GM12891 (cell line): ENCODE results near the gene CCNT2.
A peak's percentile ranks its signal among the peaks of the same experiment; 100 is the strongest.
"Not testable (repeated sequence)": the region's sequence is repeated elsewhere in the genome, so short reads cannot be mapped to it uniquely, and the experiment has no call there.

Source experiments
- DNase-seq: peaks from one replicate; pipeline ENCODE4 v3.0.0; 2011; ENCODE audit warnings: low spot score; ENCODE audit not compliant: insufficient read length
- FAIRE-seq: peaks from 2 replicates; lab custom pipeline; 2011; peaks lifted over from hg19 to GRCh38; lab: Jason Lieb, UNC
- PAX5 ChIP-seq: IDR thresholded peaks from 2 replicates; pipeline ENCODE4 v1.6.1; 2011; ENCODE audit warnings: low read length, moderate library complexity, mild to moderate bottlenecking; ENCODE audit not compliant: insufficient read depth, severe bottlenecking
- POLR2A ChIP-seq: IDR thresholded peaks from 2 replicates; pipeline ENCODE4 v1.6.1; 2011; ENCODE audit warnings: low read depth, low read length, control low read depth
- POLR2AphosphoS5 ChIP-seq: IDR thresholded peaks from 2 replicates; pipeline ENCODE4 v1.6.1; 2011; ENCODE audit warnings: low read depth, low read length, control low read depth
- POU2F2 ChIP-seq: IDR thresholded peaks from 2 replicates; pipeline ENCODE4 v1.6.1; 2011; ENCODE audit warnings: low read depth, mild to moderate bottlenecking, control low read depth, low read length, moderate library complexity
- SPI1 ChIP-seq: IDR thresholded peaks from 2 replicates; pipeline ENCODE4 v1.6.1; 2011; ENCODE audit warnings: low read depth, low read length, control low read depth
- TAF1 ChIP-seq: IDR thresholded peaks from 2 replicates; pipeline ENCODE4 v1.6.1; 2011; ENCODE audit warnings: low read depth, low read length, control low read depth

The CCNT2 gene

DNA sequence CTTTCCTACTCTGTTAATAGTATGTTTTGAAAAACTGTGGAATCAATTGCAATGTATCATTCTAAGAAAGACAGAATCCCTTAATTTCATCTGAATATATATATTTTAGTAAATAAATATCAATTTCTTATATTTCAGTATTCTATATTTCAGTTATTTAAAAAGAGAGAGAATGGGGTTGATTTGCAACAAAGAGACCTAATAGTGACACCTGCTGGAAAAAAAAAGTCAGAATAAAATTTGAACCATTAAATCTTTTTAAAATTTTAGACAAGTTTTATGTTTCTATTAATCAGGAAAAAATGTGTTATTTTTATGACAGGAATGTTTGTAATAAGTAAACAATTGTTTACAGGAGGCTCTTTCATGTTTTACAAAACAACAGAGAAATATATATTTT lies 20.7 kb upstream of the CCNT2 start:
- DNase-seq, result no peak
- TF ChIP-seq POLR2A, result no peak
- no peak for TF ChIP-seq SPI1
- no peak for TF ChIP-seq POLR2AphosphoS5
- no peak for TF ChIP-seq POU2F2
- no peak for TF ChIP-seq PAX5
- no peak for TF ChIP-seq TAF1
- no peak for FAIRE-seq

DNA sequence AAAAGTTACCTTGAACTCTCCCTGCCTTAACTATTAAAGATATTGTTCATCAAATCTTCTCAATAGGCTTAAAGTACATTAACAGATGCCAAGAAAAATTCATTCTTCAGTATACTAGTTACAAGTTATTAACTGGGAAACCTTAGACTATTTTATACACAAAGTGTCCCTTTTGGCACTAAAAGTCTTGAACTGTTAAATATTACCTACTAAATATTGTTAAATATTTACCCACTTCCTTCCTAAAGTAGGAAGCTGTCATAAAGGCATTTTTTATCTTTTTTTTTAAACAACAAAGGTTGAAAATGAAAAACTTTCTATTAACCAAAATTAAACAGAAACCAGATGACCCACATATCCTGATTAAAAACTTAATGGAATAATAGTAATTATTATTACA lies 19.4 kb upstream of the CCNT2 start:
- TF ChIP-seq POLR2AphosphoS5, result no peak
- TF ChIP-seq PAX5, result no peak
- no peak for TF ChIP-seq SPI1
- DNase-seq (no peak), FAIRE-seq (no peak)

DNA sequence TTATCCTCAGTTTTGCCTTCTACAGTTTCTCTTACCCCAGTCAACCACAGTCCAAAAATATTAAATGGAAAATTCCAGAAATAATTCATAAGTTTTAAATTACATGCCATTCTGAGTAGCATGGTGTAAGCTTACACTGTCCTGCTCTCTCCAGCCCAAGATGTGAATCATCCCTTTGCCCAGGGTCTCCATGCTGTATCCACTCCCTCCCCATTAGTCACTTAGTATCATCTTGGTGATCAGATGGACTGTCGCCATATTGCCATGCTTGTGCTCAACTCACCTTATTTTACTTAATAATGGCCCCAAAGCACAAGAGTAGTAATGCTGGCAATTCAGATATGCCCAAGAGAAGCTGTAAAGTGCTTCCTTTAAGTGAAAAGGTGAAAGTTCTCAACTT lies 18.5 kb upstream of the CCNT2 start:
- TF ChIP-seq SPI1 (no peak), TAF1 (no peak), POLR2AphosphoS5 (no peak), POU2F2 (no peak), POLR2A (no peak), PAX5 (no peak)
- DNase-seq (no peak), FAIRE-seq (no peak)

DNA sequence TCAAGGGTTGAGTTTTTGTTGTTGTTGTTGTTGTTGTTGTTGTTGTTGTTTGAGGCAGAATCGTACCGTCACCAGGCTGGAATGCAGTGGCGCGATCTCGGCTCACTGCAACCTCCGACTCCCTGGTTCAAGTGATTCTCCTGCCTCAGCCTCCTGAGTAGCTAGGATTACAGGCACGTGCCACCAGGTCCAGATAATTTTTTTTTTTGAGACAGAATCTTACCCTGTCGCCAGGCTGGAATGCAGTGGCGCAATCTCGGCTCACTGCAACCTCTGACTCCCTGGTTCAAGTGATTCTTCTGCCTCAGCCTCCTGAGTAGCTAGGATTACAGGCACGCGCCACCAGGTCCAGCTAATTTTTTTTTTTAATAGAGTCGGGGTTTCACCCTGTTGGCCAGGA lies 14.9 kb upstream of the CCNT2 start:
- not testable (repeated sequence) for FAIRE-seq, DNase-seq

DNA sequence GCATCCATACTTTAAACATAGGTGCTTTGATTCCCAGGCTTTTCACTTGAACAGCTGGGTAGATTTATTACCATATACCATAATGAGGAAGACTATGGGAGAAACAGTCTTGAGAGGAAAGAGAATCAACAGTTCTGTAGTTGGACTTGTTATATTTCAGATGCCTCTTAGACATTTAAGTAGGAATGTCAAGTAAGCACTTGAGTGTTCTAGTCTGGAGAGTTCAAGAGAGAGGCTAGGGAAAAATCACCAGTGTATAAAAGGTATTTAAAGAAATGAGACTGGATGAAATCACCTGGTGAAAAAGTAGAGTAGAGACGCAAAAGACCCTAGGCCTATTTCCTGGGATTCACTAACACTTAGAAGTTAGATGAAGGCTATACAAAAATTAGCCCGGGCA lies 13.5 kb upstream of the CCNT2 start:
- no peak for TF ChIP-seq POLR2A
- no peak for TF ChIP-seq POLR2AphosphoS5
- no peak for TF ChIP-seq SPI1
- TF ChIP-seq TAF1, result no peak
- TF ChIP-seq PAX5, result no peak
- TF ChIP-seq POU2F2, result no peak
- DNase-seq (no peak), FAIRE-seq (no peak)

DNA sequence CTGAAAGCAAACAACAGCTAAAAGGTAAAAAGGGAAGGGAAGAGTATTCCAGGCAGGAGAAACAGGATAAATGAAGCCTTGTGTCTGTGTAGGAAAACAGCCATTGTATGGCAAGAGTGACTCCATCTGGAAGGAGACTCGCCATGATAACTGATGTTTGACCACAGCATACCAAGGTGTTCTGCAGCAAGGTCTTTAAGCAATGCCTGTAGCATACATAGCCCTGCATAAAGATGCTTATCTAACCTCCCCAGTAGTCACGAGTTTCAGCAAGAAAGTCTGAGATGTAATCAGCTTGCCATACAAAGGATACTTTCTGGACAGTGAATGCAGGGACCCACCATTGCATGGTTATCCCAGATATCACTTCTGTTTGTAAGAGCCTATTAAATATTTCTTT lies 11.9 kb upstream of the CCNT2 start:
- FAIRE-seq (no peak), DNase-seq (no peak)
- TF ChIP-seq PAX5 (no peak), POLR2AphosphoS5 (no peak), TAF1 (no peak)

DNA sequence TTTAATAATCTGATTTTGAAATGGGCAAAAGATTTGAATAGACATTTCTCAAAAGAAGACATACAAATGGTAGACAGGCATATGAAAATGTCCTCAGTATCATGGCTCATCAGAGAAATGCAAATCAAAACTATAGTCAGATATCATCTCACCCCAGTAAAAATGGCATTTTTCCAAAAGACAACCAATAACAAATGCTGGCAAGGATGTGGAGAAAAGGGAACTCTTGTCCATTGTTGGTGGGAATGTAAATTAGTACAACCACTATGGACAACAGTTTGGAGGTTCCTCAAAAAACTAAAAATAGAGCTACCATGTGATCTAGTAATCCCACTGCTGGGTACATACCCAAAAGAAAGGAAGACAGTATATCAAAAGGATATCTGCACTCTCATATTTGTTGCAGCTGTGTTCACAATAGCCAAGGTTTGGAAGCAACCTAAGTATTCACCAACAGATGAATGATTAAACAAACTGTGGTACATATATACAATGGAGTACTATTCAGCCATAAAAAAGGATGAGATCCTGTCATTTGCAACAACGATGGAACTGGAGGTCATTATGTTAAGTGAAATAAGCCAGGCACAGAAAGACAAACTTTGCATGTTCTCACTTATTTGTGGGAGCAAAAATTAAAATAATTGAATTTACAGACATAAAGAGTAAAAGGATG lies 11.0 kb upstream of the CCNT2 start:
- not testable (repeated sequence) for FAIRE-seq, DNase-seq

DNA sequence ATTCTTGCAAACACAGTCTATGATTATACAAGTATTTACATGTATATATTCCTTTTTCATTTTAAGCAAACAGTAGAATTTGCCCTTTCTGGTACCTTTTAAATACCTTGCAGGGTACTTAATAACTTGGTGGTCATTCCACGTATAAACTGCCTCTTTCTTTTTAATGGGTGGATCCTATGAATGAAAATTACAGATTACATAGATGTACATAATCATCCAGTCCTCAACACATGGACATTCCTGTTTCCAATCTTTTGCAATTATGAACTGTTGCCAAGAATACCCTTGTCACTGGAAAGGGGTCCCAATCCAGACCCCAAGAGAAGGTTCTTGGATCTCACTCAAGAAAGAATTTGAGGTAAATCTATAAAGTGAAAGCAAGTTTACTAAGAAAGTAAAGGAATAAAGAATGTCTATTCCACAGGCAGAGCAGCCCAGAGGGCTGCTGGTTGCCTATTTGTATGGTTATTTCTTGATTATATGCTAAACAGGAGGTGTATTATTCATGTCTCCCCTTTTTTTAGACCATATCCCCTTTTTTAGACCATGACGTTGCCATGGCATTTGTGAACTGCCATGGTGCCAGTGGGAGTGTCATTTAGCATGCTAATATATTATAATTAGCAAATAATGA lies 7.7 kb upstream of the CCNT2 start:
- FAIRE-seq, result no peak
- TF ChIP-seq TAF1 (no peak), PAX5 (no peak), POU2F2 (no peak), SPI1 (no peak), POLR2A (no peak), POLR2AphosphoS5 (no peak)
- DNase-seq, result no peak

DNA sequence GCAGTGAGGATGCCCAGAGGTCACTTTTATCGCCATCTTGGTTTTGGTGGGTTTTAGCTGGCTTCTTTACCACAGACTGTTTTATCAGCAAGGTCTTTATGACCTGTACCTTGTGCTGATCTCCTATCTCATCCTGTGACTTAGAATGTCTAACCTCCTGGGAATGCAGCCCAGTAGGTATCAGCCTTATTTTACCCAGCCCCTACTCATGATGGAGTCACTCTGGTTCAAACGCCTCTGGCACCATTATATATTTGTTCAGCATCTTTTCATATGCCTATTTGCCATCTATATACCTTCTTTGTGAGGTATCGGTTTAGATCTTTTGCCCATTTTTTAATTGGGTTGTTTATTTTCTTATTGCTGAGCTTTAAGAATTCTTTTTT lies 7.2 kb upstream of the CCNT2 start:
- DNase-seq, result no peak
- TF ChIP-seq SPI1 (no peak), POLR2A (no peak), TAF1 (no peak), POLR2AphosphoS5 (no peak), PAX5 (no peak), POU2F2 (no peak)
- no peak for FAIRE-seq

DNA sequence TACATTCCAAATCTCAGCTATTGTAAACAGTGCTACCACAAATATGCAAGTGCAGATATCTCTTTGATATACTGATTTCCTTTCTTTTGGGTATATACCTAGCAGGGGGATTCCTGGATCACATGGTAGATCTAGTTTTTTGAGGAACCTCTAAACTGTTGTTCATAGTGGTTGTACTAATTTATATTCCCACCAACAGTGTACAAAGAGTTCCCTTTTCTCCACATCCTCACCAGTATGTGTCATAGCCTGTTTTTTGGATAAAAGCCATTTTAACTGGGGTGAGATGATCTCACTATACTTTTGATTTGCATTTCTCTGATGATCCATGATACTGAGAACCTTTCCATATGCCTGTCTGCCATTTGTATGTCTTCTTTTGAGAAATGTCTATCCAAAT lies 6.3 kb upstream of the CCNT2 start:
- no peak for DNase-seq

DNA sequence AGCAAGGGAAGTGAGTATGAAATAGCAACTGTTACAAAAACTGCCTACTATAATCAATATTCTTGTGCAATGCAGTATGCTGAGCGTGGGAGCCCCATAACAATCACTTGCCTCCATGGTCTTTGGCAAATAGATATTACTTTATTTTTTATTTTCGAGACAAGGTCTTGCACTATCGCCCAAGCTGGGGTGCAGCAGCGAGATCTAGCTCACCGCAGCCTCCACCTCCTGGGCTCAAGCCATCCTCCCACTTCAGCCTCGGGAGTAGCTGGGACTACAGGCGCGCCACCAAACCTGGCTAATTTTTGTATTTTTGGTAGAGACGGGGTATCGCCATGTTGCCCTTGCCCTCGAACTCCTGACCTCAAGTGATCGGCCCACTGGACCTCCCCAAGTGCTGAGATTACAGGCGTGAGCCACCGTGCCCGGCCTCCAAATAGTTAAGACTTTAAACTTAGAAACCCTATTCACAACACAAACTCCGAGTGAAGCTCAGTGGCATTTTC lies 1.2 kb upstream of the CCNT2 start:
- FAIRE-seq (peak; percentile 66), DNase-seq (no peak)
- TF ChIP-seq PAX5, result no peak

More for the DNA sequence above, 6.3 kb upstream of the CCNT2 start:
- TF ChIP-seq POU2F2 (no peak), POLR2AphosphoS5 (no peak), SPI1 (no peak), PAX5 (no peak), TAF1 (no peak), POLR2A (no peak)
- FAIRE-seq, result no peak
